Measurements from ENCODE around the gene DDIT3. TPM values are rescaled to one million over a fixed set of nuclear protein-coding genes. Genes with fewer than 3 reads are reported as not detected.

Gene DDIT3
- total and polyA plus RNA-seq, 2 of the 8 experiments (the other 6 are each of a cell fraction or from before 2014, with no cell fraction given): 4.9 to 5.7 TPM

DNA sequence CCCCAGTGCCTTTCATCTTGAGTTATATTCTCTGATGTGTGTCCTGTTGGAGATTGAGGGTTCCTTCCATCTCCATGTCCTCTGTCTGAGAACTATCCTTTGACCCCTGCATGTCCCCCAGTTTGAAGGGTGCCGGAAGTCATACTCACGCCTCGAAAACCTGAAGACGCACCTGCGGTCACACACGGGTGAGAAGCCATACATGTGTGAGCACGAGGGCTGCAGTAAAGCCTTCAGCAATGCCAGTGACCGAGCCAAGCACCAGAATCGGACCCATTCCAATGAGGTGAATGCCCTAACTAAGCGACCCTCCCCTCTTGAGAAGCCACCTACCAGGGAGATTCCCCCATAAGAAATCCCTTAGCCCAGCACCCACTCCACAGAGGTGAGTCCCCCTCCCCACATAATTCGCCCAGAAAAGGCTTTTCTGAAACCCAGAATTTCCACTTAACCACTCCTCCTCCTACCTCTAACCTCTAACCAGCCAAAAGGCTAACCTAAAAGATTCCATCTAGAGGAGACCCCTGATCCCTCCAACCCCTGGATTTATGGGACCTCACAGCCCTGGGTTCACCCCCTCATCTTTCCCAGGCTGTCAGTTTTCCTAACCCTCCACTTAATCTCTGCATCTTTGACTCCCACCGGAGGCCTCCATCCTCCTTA lies 53.0 kb downstream of the DDIT3 start (continued):
- TF ChIP-seq GABPA (IDR thresholded peaks at IDR 0.05; ENCODE audit: borderline replicate concordance, insufficient read depth, low read length): no peak
- TF ChIP-seq, protein P1, sequence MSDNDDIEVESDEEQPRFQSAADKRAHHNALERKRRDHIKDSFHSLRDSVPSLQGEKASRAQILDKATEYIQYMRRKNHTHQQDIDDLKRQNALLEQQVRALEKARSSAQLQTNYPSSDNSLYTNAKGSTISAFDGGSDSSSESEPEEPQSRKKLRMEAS (IDR thresholded peaks at IDR 0.05): no peak
- no peak for TF ChIP-seq TAF1 (IDR thresholded peaks at IDR 0.05; ENCODE audit: low read depth, low read length)

MicroRNA genes within 50 kb of the gene (microRNA counts, 767-probe panel; counts per million panel counts)
- microRNA hsa-miR-616-3p: 879 counts per million, percentile 95 among the panel's probes with 10 or more counts

Small RNA genes lying within 50 kb of the gene (microRNA-seq; reads per million reads assigned to microRNA genes)
- gene MIR616 (ENCODE audit: borderline microRNAs expressed in 2 of 2, borderline number of aligned reads in 2 of 2, borderline replicate concordance in 1 of 2) (0 reads per million in 2 experiments), gene MIR6758 (ENCODE audit: borderline microRNAs expressed in 2 of 2, borderline number of aligned reads in 2 of 2, borderline replicate concordance in 1 of 2) (0 to 0.20 reads per million in 2 experiments)

Small RNA genes lying within 50 kb of the gene (small RNA-seq; reads per million reads assigned to genes)
- gene MIR616 (ENCODE audit: insufficient read depth): 0.69 reads per million

Other genes with a start within 250 kb of the DDIT3 start
- 23.7 and 27.0 TPM in 2 replicates for gene R3HDM2, start 89.5 kb downstream of the DDIT3 start, total RNA-seq (2021; fragmentation: NEBNext Ultra II Directional; extraction: Animal tissue kit (Norgen Biotek cat#: 25700))
- gene R3HDM2, start 89.5 kb downstream of the DDIT3 start, polyA plus RNA-seq (2011; rRNA removed): 25.6 and 37.1 TPM in 2 replicates
- gene INHBC, start 85.7 kb downstream of the DDIT3 start, total RNA-seq (2021; fragmentation: NEBNext Ultra II Directional; extraction: Animal tissue kit (Norgen Biotek cat#: 25700)): not detected in 2 replicates
- gene INHBC, start 85.7 kb downstream of the DDIT3 start, polyA plus RNA-seq (2011; rRNA removed): 0.15 and 0.30 TPM in 2 replicates
- gene INHBE, start 65.2 kb downstream of the DDIT3 start, total RNA-seq (2021; fragmentation: NEBNext Ultra II Directional; extraction: Animal tissue kit (Norgen Biotek cat#: 25700)): 7.0 and 10.2 TPM in 2 replicates
- gene INHBE, start 65.2 kb downstream of the DDIT3 start, polyA plus RNA-seq (2011; rRNA removed): 18.8 and 31.9 TPM in 2 replicates
- 20.6 and 23.5 TPM in 2 replicates for gene GLI1, start 60.7 kb downstream of the DDIT3 start, total RNA-seq (2021; fragmentation: NEBNext Ultra II Directional; extraction: Animal tissue kit (Norgen Biotek cat#: 25700))
- gene GLI1, start 60.7 kb downstream of the DDIT3 start, polyA plus RNA-seq (2011; rRNA removed): 25.3 and 31.0 TPM in 2 replicates
- gene ARHGAP9, start 40.6 kb downstream of the DDIT3 start, total RNA-seq (2021; fragmentation: NEBNext Ultra II Directional; extraction: Animal tissue kit (Norgen Biotek cat#: 25700)): 2.3 and 3.2 TPM in 2 replicates
- 6.0 and 7.0 TPM in 2 replicates for gene ARHGAP9, start 40.6 kb downstream of the DDIT3 start, polyA plus RNA-seq (2011; rRNA removed)
- 398 and 407 TPM in 2 replicates for gene MARS1, start 32.4 kb downstream of the DDIT3 start, total RNA-seq (2021; fragmentation: NEBNext Ultra II Directional; extraction: Animal tissue kit (Norgen Biotek cat#: 25700))
- gene MARS1, start 32.4 kb downstream of the DDIT3 start, polyA plus RNA-seq (2011; rRNA removed): 194 and 255 TPM in 2 replicates
- 32.3 and 32.7 TPM in 2 replicates for gene MBD6, start 2.3 kb upstream of the DDIT3 start, total RNA-seq (2021; fragmentation: NEBNext Ultra II Directional; extraction: Animal tissue kit (Norgen Biotek cat#: 25700))
- gene MBD6, start 2.3 kb upstream of the DDIT3 start, polyA plus RNA-seq (2011; rRNA removed): 3.9 and 6.9 TPM in 2 replicates
- 89.3 and 90.3 TPM in 2 replicates for gene DCTN2, start 26.7 kb upstream of the DDIT3 start, total RNA-seq (2021; fragmentation: NEBNext Ultra II Directional; extraction: Animal tissue kit (Norgen Biotek cat#: 25700))
- gene DCTN2, start 26.7 kb upstream of the DDIT3 start, polyA plus RNA-seq (2011; rRNA removed): 91.9 and 140 TPM in 2 replicates
- gene KIF5A, start 29.5 kb upstream of the DDIT3 start, total RNA-seq (2021; fragmentation: NEBNext Ultra II Directional; extraction: Animal tissue kit (Norgen Biotek cat#: 25700)): 21.9 and 22.8 TPM in 2 replicates
- 10.7 and 11.7 TPM in 2 replicates for gene KIF5A, start 29.5 kb upstream of the DDIT3 start, polyA plus RNA-seq (2011; rRNA removed)
- gene PIP4K2C, start 70.7 kb upstream of the DDIT3 start, total RNA-seq (2021; fragmentation: NEBNext Ultra II Directional; extraction: Animal tissue kit (Norgen Biotek cat#: 25700)): 21.4 and 27.1 TPM in 2 replicates
- gene PIP4K2C, start 70.7 kb upstream of the DDIT3 start, polyA plus RNA-seq (2011; rRNA removed): 21.0 and 25.0 TPM in 2 replicates
- gene DTX3, start 84.3 kb upstream of the DDIT3 start, total RNA-seq (2021; fragmentation: NEBNext Ultra II Directional; extraction: Animal tissue kit (Norgen Biotek cat#: 25700)): 41.8 and 43.4 TPM in 2 replicates
- gene DTX3, start 84.3 kb upstream of the DDIT3 start, polyA plus RNA-seq (2011; rRNA removed): 92.5 and 126 TPM in 2 replicates
- gene ARHGEF25, start 90.9 kb upstream of the DDIT3 start, total RNA-seq (2021; fragmentation: NEBNext Ultra II Directional; extraction: Animal tissue kit (Norgen Biotek cat#: 25700)): 5.9 and 6.4 TPM in 2 replicates
- gene ARHGEF25, start 90.9 kb upstream of the DDIT3 start, polyA plus RNA-seq (2011; rRNA removed): 8.6 and 8.8 TPM in 2 replicates
- 1.4 and 1.5 TPM in 2 replicates for gene B4GALNT1, start 112.7 kb upstream of the DDIT3 start, total RNA-seq (2021; fragmentation: NEBNext Ultra II Directional; extraction: Animal tissue kit (Norgen Biotek cat#: 25700))
- 2.2 and 2.3 TPM in 2 replicates for gene B4GALNT1, start 112.7 kb upstream of the DDIT3 start, polyA plus RNA-seq (2011; rRNA removed)
- gene OS9, start 173.6 kb upstream of the DDIT3 start, total RNA-seq (2021; fragmentation: NEBNext Ultra II Directional; extraction: Animal tissue kit (Norgen Biotek cat#: 25700)): 71.0 and 74.3 TPM in 2 replicates
- gene OS9, start 173.6 kb upstream of the DDIT3 start, polyA plus RNA-seq (2011; rRNA removed): 108 and 146 TPM in 2 replicates
- gene AGAP2, start 218.2 kb upstream of the DDIT3 start, total RNA-seq (2021; fragmentation: NEBNext Ultra II Directional; extraction: Animal tissue kit (Norgen Biotek cat#: 25700)): 1.5 and 1.7 TPM in 2 replicates
- gene AGAP2, start 218.2 kb upstream of the DDIT3 start, polyA plus RNA-seq (2011; rRNA removed): 1.5 and 1.8 TPM in 2 replicates
- gene TSPAN31, start 224.5 kb upstream of the DDIT3 start, total RNA-seq (2021; fragmentation: NEBNext Ultra II Directional; extraction: Animal tissue kit (Norgen Biotek cat#: 25700)): 15.2 and 15.8 TPM in 2 replicates
- gene TSPAN31, start 224.5 kb upstream of the DDIT3 start, polyA plus RNA-seq (2011; rRNA removed): 23.3 and 31.4 TPM in 2 replicates
- 174 and 180 TPM in 2 replicates for gene CDK4, start 231.8 kb upstream of the DDIT3 start, total RNA-seq (2021; fragmentation: NEBNext Ultra II Directional; extraction: Animal tissue kit (Norgen Biotek cat#: 25700))
- 311 and 368 TPM in 2 replicates for gene CDK4, start 231.8 kb upstream of the DDIT3 start, polyA plus RNA-seq (2011; rRNA removed)
- 6.1 and 6.4 TPM in 2 replicates for gene MARCHF9, start 234.6 kb upstream of the DDIT3 start, total RNA-seq (2021; fragmentation: NEBNext Ultra II Directional; extraction: Animal tissue kit (Norgen Biotek cat#: 25700))
- gene MARCHF9, start 234.6 kb upstream of the DDIT3 start, polyA plus RNA-seq (2011; rRNA removed): 6.6 and 7.8 TPM in 2 replicates
- 2.3 and 3.3 TPM in 2 replicates for gene CYP27B1, start 246.6 kb upstream of the DDIT3 start, total RNA-seq (2021; fragmentation: NEBNext Ultra II Directional; extraction: Animal tissue kit (Norgen Biotek cat#: 25700))
- gene CYP27B1, start 246.6 kb upstream of the DDIT3 start, polyA plus RNA-seq (2011; rRNA removed): 2.6 and 2.9 TPM in 2 replicates

Data from H1 (cell line).